ENCODE data around the gene GPC3.

- TF ChIP-seq CTCF (IDR thresholded peaks at IDR 0.05), result no peak
- no peak for TF ChIP-seq ZFX (IDR thresholded peaks at IDR 0.05; ENCODE audit: borderline replicate concordance)
Measured at GRCh38 chrX:133660281-133660680, 325.1 kb downstream of the GPC3 start.
